Colonic mucosa (tissue), 4 donors: ENCODE results near the gene OR52E4. TPM values are rescaled to one million over a fixed set of nuclear protein-coding genes. Genes with fewer than 3 reads are reported as not detected.

Experiments used
- DNase-seq: peaks from one replicate; pipeline ENCODE4 v3.0.0-alpha.2; 2020
- H3K27ac ChIP-seq: fragments of 200-600 bp; one replicate; pipeline ENCODE4 v1.8.0; 2021
- H3K27me3 ChIP-seq: fragments of 200-600 bp; one replicate; pipeline ENCODE4 v1.8.0; 2021
- H3K36me3 ChIP-seq: fragments of 200-600 bp; one replicate; pipeline ENCODE4 v1.8.0; 2021
- H3K4me1 ChIP-seq: fragments of 200-600 bp; one replicate; pipeline ENCODE4 v1.8.0; 2021; ENCODE audit warnings: mild to moderate bottlenecking
- H3K4me3 ChIP-seq: fragments of 200-600 bp; one replicate; pipeline ENCODE4 v1.8.0; 2021
- H3K9ac ChIP-seq, 2 donors: one replicate each; pipeline ENCODE4 v1.7.0; 2013; ENCODE audit warnings: control low read depth in 2 of 2, low read depth in 2 of 2, low read length in 2 of 2
- H3K9me3 ChIP-seq: fragments of 200-600 bp; one replicate; pipeline ENCODE4 v1.8.0; 2021
- CTCF ChIP-seq: fragments of 200-600 bp; IDR thresholded peaks from one replicate; pipeline ENCODE4 v1.8.0; 2022; ENCODE audit warnings: antibody characterized with exemption, mild to moderate bottlenecking
- intact Hi-C: fragments of 100-400 bp; cut with DNase I; formaldehyde crosslinking; loops from one replicate; pipeline ENCODE4 v1.14.1; 2022
- total RNA-seq, 2 donors: library from RNA; stranded (reverse); fragmentation: NEBNext Ultra II Directional in 1 of 2; extraction: Animal tissue kit (Norgen Biotek cat#: 25700) in 1 of 2; gene quantifications; one replicate each; pipeline ENCODE4 v1.2.1, GENCODE V29; 2021
- donor health status: healthy.
- donor health status: DM: no; HTN: no; CAD: no.
- donor health status: DM: no; HTN: no; CAD: no.

OR52E4 gene
- total RNA-seq, 2 donors from 2014 or later: not detected

- no peak for DNase-seq
- Histone ChIP-seq H3K27ac (no peak overlapping the region), H3K27me3 (no peaks in the 10 kb centered on the region), H3K9me3 (no peaks in the 10 kb centered on the region), H3K4me3 (no peak overlapping the region), H3K4me1 (no peaks in the 10 kb centered on the region), H3K9ac (no peak overlapping the region), H3K36me3 (no peaks in the 10 kb centered on the region)
- intact Hi-C loops: no loop called here
- no peak for TF ChIP-seq CTCF
Observed at GRCh38 chr11:5932671-5933070, 52.2 kb downstream of the OR52E4 start.

DNA sequence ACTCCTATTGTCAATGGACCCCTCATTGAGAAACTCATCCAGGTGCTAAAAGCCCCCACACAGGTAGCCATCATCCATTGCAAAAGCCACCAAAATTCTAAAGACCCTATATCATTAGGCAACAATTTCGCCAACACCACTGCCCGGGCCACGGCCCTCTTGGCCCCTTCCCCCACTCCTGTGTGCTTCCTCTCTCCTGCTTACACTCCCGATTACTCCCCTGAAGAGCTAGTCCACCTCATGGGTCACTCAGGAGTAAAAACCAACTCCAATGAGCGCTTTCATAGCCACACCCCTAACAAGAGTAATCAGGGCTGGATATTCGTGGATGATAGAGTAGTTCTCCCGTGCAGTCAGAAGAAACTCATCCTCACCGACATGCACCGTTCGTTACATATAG lies 52.7 kb downstream of the OR52E4 start:
- no peak overlapping the region for H3K9ac ChIP-seq
- H3K9me3 ChIP-seq: no peaks in the 10 kb centered on the region
- H3K27ac ChIP-seq: no peak overlapping the region
- no peaks in the 10 kb centered on the region for H3K27me3 ChIP-seq
- no peaks in the 10 kb centered on the region for H3K36me3 ChIP-seq
- H3K4me3 ChIP-seq: no peak overlapping the region
- H3K4me1 ChIP-seq: no peaks in the 10 kb centered on the region
- DNase-seq: no peak
- TF ChIP-seq CTCF: no peak
- intact Hi-C loops: no loop called here

Other genes with a start within 250 kb of the OR52E4 start
- gene TRIM5, start 195.6 kb upstream of the OR52E4 start, total RNA-seq: 10 to 100 TPM; 21.4 to 23.3 TPM
- 10 to 100 TPM; 16.6 to 17.7 TPM for gene TRIM22, start 190.8 kb upstream of the OR52E4 start, total RNA-seq
- gene OR56B1, start 144.2 kb upstream of the OR52E4 start, total RNA-seq: not detected
- not detected for gene OR52N4, start 126.4 kb upstream of the OR52E4 start, total RNA-seq
- gene OR52N5, start 97.3 kb upstream of the OR52E4 start, total RNA-seq: not detected
- gene OR52N1, start 89.4 kb upstream of the OR52E4 start, total RNA-seq: not detected
- not detected for gene OR52N2, start 71.7 kb upstream of the OR52E4 start, total RNA-seq
- gene OR52E6, start 38.7 kb upstream of the OR52E4 start, total RNA-seq: not detected
- gene OR52E8, start 22.9 kb upstream of the OR52E4 start, total RNA-seq: not detected
- not detected for gene OR52E5, start 12.6 kb downstream of the OR52E4 start, total RNA-seq
- not detected for gene OR56A3, start 61.6 kb downstream of the OR52E4 start, total RNA-seq
- gene OR56A5, start 87.9 kb downstream of the OR52E4 start, total RNA-seq: not detected
- gene OR52L1, start 106.4 kb downstream of the OR52E4 start, total RNA-seq: not detected
- not detected for gene OR56A4, start 126.3 kb downstream of the OR52E4 start, total RNA-seq
- not detected for gene OR56A1, start 150.1 kb downstream of the OR52E4 start, total RNA-seq
- not detected for gene OR56B4, start 227.1 kb downstream of the OR52E4 start, total RNA-seq